ENCODE data around the gene DNTT.

Gene DNTT

DNA sequence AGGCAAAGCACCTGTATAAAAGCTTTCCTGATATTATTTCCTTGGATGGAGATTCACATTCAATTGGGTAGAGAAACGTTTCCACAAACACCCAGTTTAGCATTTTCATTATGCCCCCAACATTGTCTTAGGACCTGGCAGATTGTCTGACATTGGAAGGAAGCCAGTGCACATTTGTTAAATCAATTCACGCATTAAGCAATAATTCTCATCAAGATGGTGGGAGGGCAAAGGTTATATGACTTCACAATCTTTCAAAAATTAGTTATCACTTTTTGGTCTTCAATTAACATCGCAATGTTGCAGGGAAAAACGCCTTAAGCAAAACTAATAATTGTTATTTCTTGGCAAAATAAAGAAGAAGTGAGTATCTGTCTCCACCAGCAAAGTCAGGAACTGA is 38.2 kb downstream of the DNTT start:
- no peak for DNase-seq (ENCODE audit: low read depth in 2 of 2)

DNA sequence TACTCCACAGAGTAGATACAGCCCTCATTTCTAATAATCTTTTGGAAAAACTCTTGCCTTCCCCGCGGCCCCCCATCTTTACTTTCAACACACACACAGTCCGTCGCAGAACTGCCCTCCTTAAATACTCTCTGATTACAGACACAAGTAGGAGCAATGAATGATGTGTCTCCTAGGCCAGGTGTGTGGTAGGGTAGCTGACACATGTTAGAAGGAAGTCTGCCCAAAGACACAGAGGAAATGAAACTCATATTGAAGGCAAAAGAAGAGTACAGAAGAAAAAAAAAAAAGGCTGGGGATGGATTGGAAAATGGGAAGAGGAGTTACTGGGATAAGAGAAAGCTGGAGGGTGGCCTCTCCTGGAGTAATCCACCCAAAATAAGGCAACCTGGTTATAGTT is 39.9 kb downstream of the DNTT start:
- no peak for DNase-seq (ENCODE audit: low read depth in 2 of 2)

DNA sequence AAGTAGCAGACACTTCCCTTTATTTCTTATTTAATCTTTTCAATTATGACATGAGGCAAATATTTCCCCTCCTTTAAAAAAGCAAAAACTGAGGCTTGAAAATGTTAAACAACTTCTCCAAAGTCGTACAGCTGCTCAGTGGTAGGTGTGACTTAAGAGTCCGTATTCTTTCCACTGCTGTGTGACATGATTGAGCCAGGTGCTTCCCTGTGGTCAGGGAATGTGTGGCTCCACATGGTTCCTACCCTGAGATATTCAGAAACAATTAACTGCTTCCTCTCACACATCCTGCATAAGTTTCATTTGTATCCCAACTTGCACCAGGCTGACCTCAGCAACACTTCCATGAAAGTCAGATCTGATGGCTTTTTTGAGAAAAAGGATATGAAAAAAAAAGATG is 41.0 kb downstream of the DNTT start:
- DNase-seq (ENCODE audit: low read depth in 2 of 2) = no peak

DNA sequence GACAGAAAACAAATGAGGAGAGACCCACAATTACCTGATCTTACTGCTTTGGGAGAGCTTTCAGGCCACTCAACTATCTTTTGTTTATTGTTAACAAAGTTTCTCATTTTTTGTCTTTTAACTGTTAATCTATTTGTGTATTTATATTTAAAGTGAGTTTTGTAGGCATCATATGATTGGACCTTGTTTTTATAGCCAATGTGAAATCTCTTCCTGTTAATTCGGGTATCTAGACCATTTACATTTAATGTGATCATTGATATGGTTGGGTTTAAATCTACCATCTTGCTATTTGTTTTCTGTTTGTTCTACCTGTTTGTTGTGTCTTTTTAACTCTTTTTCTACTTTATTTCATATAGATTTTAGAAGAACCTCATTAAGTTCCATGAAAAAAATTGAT is 42.1 kb downstream of the DNTT start:
- DNase-seq (ENCODE audit: low read depth in 2 of 2) = no peak

DNA sequence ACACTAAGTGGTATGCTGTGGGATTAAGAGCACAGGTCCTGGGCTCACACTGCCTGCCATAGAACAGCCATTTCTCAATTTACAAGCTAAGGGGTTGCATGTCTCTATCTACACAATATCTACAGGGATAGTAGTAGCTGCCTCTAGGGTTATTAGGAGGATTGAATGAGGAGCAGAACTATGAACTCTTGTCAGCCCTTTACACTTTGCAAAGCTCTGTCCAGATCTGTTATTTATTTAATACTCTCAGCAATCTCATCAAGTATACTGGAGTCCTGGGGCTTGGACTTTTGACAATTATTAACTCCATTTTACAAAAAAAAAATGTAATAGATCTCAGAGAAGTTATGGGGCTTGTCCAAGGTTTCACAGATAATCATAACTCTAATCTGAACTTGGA is 47.8 kb downstream of the DNTT start:
- DNase-seq (ENCODE audit: low read depth in 2 of 2) = no peak

DNA sequence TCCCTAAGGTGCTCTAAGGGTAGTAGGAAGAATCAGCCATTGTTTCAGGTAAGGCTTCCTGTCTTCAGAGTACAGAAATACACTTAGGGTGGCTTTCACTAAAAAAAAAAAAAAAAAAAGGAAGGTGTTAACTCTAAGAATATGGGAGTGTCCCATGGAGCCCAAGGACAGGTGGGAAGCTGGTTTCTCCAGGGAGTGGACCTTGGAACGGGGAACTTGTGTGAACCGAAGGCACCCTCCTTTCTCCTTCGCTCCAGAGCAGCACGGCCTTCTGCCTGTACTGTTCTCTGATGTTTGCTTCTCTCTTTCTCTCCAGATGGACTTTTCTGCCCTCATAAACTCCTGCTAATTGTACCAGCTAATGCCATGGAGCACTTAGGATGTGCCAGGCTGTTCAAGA is 48.3 kb downstream of the DNTT start:
- no peak for DNase-seq (ENCODE audit: low read depth in 2 of 2)

DNA sequence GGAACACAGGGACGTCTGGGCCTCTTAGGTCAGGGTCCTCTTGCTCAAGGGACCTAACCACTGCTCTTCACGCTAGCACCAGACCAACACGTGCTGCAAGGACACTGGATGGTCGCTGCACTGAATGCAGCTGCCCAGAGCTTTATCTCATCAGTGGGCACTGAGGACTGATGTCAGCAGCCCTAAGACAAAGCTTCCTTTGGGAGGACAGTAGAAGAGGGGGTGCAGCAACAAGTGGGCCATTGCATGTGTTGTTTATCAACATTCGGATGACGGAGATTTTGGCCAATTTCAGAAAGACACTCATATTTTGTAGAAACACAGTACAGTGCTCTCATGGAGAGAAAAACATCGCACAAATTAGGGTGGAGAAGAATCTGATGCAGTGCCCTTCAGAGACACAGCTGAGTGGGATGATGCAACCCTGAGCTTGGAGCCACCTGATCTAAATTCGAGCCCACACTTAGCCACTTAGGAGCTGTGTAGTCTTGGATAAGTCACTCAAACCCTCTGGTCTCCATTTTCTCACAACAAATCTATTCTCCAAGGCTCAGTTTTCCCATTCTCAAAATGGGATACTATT is 52.9 kb downstream of the DNTT start:
- DNase-seq (ENCODE audit: low read depth in 2 of 2) = no peak

DNA sequence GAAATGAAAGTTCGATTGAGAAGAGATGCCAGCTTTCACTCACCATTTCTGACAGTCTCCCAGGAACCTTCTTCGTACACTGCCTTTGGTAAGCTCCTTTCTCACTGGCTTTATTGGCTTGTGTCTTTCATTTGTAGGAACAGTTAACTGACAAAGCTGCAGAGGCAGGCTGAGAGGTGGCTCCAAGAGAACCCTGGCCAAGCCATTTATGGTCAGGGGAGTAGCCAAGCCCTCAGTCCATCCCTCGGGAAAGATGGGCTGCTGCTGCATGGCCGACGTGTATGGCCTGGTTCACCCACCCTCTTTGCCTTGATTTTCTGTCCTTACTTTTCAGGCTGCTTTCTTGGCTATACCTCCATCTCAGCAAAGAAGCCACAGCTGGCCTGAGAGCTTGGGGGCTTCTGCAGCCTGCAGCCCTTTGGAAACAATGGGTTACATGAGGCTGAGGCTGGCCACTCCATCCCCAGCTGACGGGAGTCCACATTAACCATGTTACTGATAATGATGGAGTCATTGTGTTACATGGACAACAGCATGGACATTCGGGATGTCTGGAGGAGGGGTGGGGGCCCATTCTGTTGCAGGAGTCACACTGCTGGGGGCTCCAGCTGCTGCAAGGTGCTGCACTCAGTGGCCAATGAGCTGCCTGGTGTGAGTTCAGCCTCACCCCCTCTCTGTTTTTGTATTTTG is 54.8 kb downstream of the DNTT start, which contains the start of gene OPALIN:
TSS of gene OPALIN (minus strand) at position 152 of the 690 bp plus-strand sequence. CDS start at position 46, 106 bp downstream.
- DNase-seq (ENCODE audit: low read depth in 2 of 2) = no peak

DNA sequence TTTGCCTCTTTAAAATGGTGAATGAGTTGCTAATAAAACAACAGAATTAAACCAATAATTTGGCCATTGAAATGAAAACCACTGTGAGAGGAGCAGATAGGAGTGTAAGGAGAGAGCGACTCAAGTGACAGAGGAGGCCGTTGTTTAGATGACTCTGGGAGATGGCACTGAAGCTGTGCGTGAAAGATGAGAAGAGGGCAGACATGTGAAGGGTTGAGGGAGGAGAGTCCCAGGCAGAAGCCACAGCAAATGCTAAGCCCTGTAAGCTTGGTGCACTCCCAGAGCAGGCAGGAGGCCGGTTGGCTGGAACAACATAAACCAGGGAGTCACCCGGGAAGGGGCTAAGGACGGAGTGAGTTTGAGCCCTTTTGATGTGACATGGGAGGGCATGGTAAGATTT is 55.4 kb downstream of the DNTT start:
- no peak for DNase-seq (ENCODE audit: low read depth in 2 of 2)

DNA sequence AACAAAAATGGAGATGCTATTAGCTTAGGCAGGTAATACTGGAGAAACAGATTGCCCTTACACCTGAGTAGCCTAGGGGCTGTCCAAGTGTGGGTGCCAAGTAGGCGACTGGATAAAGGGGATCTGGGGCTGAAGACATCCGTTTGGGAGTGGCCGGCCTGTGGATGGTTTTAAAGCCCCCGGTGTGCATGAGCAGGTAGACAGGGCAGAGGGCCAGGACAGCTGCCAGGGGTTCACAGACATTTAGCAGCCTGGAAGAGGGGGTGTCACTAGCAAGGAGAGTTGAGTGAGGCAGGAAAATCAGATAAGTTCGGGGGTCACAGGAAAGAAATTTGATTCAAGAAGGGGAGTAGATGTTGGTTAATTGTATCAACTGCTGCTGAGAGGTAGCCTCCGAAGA is 56.1 kb downstream of the DNTT start:
- DNase-seq (ENCODE audit: low read depth in 2 of 2) = no peak

DNA sequence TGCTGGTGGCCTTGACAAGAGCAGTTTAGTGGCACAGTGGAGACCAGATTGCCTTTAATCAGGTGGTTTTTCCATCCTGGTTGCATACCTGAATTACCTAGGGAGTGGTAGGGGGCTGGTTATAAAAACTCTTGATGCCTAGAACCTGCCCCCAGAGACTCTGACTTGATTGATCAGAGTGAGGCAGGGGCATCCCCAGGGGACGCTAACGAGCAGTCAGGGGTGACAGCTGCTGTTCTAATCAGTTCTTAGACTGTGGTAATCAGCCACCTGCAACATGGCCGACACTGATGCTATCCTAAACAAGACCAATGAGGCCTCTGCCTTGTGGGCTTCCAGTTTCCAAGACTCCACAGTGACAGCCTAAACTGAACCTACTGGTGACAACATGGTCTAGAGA is 56.5 kb downstream of the DNTT start:
- DNase-seq (ENCODE audit: low read depth in 2 of 2) = no peak

DNA sequence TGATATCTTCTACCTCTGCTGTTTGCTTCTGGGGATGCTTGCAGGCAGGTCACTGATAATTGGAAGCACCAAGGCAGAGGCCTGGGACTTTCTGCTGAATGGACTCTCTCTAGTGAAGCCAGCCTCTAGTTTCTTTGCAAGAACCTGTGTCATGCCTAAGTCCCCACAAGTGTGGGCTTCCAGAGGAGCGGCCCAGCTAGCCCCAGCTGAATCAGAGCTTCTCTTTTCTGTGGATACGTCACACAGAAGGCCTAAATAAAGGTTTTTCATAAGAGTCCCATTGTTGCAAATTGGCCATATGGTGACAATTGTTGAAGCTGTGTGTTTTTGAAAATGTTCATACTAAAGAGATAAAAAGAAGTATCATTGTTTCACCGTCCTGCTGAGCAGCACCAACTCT is 61.3 kb downstream of the DNTT start:
- no peak for DNase-seq (ENCODE audit: low read depth in 2 of 2)

DNA sequence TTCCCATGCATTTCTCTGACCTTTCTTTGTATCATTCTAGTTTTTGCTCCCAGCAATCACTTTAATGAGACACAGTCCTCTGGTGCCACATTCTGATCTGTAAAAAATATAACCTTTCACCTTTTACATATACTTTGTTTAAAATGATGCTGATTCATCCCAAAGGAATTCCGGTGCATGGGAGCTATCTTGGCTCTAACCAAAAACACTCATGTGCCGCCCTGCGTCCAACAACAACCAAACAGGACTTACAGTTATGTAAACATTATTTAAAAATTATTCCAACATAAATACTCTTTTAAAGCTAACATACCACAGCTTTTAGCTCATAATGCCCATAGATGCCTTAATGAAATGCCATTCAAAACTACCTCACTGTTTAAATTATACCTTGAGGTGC is 62.3 kb downstream of the DNTT start:
- DNase-seq (ENCODE audit: low read depth in 2 of 2) = no peak

DNA sequence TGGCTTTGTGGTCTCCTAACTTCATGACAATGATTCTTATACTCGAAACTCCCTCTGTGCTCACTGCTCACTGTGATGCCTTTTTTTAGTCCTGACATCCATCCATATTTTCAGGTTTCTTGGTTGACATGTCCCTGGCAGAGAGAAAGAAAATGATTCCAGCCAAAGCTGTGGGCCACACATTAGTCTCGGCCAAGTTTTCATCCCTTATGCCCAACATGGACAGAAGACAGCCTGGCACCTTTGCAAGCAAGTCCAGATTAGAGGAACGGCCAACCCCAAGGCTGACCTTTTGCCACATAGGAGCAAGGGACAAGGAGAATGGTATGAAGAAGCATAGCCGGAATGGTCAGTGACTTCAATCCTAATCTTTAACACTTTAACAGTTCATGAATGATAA is 63.2 kb downstream of the DNTT start:
- DNase-seq (ENCODE audit: low read depth in 2 of 2) = no peak

DNA sequence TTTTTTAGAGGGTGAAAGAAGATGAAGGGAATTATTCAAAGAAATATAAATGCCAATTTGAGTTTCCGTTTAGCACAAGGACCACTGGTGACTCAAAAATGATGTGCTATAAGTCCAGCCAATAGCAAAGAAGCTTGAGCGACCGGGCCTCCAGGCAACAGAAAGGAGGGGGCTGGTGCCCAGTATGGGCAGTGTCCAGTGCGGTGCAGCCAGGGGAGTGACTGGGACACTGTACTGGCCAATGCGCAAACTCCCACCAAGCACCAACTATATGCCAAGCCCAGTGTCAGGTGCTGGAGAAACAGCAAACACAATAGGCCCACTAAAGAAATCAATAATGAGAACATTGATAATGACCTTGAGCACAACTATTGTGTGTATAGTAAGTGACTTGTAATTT is 64.7 kb downstream of the DNTT start:
- DNase-seq (ENCODE audit: low read depth in 2 of 2) = no peak

DNA sequence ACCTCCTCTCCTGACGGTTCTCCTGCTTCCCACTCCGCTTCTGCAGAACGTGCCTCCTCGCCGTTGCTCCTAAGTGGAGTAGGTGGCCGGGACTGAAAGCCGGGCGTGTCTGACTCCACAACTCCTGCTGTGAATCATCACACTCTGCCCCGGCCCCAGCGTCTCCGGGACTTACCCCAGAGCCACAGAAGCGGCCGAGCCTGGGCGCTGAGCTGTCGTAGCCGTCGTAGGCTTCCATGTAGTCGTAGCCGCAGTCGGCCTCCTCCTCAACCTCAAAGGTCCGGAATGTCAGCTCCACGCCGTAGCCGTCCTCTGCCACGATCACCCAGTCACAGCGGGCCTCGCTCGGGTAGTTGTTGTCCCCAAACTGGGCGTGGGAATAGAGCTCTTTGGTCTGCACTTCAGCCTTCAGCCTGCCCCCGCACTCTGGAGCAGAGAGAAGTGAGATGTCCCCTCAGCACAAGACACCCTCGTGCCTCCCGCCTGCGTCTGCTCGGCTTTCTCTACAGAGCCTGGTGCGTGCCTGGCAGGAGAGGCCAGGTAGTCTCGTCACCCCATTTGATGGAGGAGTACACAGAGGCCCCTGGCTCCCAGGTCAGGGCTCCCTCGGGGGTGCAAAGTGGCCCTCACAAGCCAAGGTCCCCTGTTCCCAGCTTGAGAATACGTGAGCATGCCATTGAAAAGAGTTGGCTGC is 65.8 kb downstream of the DNTT start:
- DNase-seq (ENCODE audit: low read depth in 2 of 2) = no peak

DNA sequence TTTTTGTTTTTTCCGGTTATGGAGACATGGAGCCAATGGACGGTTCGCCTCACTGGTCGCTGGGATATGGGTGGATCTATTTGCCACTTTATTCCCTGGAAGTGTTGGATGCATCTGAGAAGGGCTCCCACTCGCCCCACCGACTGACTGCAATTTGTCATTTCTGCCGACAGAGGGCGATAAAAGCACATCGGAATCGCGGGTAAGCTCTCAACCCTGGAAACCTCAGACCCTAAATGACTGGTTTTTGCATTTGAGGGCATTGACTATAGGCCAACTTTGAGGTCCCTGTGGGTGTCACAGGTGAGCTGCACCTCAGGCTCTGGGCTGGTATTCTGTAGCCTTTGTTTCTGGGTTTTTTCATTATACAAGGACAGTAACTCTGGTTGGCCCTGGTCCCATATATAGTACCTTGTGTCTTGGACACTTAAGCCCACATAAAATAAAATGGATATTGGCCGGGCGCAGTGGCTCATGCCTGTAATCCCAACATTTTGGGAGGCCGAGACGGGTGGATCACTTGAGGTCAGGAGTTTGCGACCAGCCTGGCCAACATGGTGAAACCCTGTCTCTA is 66.4 kb downstream of the DNTT start:
- DNase-seq (ENCODE audit: low read depth in 2 of 2) = peak; percentile 11 to 29

DNA sequence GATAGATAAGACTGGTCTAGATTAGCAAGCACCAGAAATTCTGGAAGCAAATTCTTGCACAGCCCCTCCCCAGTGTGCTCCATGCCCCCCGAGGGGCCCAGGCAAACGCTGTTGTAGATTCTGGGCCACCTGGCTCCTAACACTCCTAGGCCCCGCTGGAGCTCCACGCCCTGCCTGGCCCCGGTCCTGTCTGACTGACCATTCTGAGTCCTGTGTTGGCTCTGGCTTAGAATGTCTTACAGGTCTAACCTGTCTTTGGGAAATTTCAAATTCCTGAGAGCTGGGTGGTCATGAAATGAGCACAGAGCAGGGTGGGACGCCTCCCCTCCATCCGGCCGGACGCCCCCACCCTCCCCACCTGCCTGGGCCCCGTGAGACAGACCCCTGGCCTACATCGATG is 67.1 kb downstream of the DNTT start:
- DNase-seq (ENCODE audit: low read depth in 2 of 2) = no peak

DNA sequence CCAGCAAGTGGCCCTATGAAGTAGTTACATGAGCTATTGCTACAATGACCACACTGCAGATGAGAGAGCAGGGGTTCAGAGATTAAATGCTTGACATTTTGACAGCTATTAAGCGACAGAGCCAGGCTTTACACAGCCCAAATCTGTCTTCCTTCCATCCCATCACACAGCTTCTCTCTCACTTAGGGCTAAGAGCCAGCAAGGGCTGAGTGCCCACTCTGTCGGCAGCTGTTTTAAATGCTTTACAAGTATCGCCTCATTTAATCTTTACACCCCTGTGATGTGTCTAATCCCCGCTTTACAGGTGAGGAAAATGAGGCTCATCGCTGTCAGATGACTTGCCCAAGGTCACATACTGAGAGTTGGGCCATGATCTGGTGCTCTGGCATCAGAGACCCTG is 69.8 kb downstream of the DNTT start:
- DNase-seq (ENCODE audit: low read depth in 2 of 2) = no peak

DNA sequence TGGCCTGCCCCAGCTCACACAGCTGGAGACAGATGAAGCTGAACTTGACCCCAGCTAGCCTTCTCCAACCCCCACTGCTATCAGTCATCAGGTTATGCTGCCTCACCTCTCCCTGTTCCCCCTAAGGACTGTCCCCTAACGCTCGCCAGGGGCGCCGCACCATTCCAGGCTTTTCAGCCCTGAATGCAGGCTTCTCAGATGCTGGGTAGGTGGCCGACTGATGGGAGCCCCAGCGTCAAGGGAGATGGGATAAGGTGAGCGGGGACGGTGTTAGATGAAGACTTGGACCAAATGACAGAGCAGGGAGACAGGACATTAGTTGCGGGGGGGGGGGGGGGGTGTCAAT is 70.4 kb downstream of the DNTT start:
- no peak for DNase-seq (ENCODE audit: low read depth in 2 of 2)

DNA sequence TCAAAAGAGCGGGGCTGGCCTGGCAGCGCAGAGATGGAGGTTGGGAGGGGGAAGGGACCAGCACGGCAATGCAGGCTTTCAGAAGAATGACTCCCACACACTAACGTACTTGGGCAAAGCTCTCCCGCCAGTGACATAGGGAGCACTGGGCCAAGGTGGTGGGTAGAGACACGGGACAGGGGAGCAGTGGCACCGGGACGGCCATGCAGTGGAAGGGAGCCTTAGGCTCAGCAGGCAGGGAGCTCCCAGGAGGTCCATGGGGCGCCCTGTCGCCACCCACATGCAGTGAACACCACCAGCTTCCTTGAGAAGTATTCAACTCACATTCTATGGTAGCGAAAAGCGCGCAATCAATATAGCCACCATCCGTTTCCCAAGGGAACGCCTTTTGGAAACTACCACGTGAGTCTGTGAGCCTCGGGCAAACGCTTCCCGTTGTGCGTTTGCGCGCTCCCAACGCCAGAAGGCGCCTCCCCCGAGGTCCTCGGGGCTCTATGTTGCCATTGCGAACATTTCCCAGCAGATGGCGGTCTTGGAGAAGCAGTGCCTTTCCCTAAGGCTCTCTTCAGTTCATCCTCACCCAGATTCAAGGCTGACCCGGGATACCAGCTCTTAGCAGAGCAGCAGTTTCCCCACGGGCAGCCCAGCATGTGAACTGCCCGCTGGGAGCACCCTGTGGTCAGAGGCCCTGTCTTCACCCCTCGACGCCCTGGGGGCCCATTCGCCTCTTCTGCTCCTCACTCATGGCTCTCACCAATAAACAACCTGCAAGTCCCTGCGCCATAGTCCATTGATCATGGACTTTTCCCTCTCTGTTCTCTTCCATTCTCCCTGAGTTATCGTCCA is 71.0 kb downstream of the DNTT start:
- DNase-seq (ENCODE audit: low read depth in 2 of 2) = peak; percentile 69 to 75

DNA sequence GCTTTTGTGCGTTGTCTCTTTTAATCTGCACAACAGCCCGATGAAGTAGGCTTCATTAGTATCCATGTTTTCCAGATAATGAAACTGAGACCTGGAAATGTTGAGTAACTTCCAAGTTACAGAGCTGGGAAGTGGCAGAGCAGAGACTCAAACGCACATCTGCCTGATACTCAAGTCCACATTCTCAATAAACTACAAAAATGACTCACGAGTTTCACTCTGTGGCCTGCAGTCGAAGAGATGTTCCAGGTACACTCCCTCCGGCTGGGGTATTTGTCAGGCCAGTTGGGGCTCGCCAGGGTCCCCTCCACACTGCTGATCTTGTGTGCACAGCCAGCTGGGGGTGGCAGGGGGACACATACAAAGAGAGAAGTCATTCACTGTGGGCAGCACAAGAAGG is 72.2 kb downstream of the DNTT start:
- DNase-seq (ENCODE audit: low read depth in 2 of 2) = no peak
